Measurements from ENCODE around the gene SFTA2.
A peak's percentile ranks its signal among the peaks of the same experiment; 100 is the strongest.

DNA sequence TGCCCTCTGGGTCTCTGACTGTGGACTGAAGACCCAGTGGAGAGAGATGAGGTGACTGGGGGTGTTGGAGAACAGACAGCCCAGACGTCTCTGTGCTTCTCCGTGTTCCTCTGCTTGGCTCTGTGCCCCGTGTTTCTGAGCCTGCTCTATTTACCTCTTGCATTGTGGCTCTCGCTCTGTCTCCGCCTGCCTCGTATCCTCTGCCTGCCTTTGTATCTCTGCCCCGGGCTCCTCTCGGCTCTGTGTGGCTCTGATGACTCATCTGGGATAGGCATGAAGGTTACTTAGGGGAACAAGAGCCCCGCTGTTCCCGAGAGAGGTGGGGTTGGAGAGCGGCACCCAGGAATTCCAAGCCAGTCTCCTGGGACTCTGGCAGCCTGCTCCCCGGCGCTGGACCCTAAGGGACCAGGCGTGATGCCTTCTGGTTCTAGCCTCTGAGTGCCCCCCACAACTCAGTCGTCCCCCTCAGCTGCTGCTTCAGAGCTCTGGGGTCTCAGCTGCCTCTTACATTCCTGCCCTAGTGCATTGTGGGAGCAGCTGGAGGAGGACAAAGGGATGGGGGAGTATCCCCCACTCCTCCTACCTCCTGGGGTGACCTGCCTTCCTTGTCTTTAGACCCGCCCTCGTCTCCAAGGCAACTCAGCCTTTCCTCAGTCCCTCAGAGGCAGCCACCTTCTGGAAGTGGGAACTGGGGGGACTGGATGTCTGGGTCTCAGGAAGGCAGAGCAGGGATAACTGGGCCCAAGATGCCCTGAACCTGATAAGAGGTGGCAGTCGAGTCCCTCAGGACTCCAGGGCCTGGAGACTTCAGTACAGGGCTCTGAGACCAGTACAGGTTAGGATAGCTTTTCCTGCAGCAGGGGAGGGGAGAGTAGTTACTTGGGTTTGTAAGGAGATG is 45.7 kb downstream of the SFTA2 start:
- TF ChIP-seq, protein P1, sequence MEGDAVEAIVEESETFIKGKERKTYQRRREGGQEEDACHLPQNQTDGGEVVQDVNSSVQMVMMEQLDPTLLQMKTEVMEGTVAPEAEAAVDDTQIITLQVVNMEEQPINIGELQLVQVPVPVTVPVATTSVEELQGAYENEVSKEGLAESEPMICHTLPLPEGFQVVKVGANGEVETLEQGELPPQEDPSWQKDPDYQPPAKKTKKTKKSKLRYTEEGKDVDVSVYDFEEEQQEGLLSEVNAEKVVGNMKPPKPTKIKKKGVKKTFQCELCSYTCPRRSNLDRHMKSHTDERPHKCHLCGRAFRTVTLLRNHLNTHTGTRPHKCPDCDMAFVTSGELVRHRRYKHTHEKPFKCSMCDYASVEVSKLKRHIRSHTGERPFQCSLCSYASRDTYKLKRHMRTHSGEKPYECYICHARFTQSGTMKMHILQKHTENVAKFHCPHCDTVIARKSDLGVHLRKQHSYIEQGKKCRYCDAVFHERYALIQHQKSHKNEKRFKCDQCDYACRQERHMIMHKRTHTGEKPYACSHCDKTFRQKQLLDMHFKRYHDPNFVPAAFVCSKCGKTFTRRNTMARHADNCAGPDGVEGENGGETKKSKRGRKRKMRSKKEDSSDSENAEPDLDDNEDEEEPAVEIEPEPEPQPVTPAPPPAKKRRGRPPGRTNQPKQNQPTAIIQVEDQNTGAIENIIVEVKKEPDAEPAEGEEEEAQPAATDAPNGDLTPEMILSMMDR (IDR thresholded peaks at IDR 0.05 in 4 of 5, conservative IDR thresholded peaks at IDR 0.05 in 1 of 5) = no peak
- peak; percentile 44 to 77 for TF ChIP-seq POLR2A (IDR thresholded peaks at IDR 0.05)

Data from gastrocnemius medialis (tissue), 4 donors.